NCI-H1436 (cell line): ENCODE measurements around the gene UBA6.
"Not testable (repeated sequence)": the region's sequence is repeated elsewhere in the genome, so short reads cannot be mapped to it uniquely, and the experiment has no call there.

ENCODE experiments used
- DNase-seq: peaks from one replicate; lab custom pipeline; 2025; lab: John Stamatoyannopoulos, UW

Gene UBA6

GRCh38 chr4:67700738-67701516, at the start of gene UBA6:
Gene UBA6 (minus strand): TSS chr4:67701155. CDS start chr4:67701119, 36 bp downstream.
- DNase-seq, result peak; percentile 95

GRCh38 chr4:67750691-67751090, 49.7 kb upstream of the UBA6 start:
- DNase-seq, result no peak

DNA sequence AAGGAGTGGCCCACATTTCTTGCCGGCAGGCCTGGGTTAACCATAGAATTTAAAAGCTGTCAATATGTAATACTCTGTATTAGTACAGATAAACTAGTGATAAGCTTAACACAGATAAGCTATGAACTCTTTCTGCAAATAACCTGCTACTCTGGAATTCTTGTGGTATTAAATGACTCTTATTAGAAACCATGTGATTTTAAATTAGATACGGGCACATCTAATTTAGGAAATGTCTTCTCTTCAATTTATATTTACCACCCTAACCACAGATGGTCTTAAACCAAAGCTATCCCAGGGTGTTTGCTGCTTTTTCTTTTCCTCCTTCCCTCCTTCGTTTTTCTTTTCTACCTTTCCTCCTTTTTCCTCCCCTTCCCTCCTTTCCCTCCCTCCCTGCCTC, 48.3 kb upstream of the UBA6 start:
- no peak for DNase-seq

GRCh38 chr4:67746797-67747495, 46.0 kb upstream of the UBA6 start:
- peak; percentile 5 for DNase-seq

DNA sequence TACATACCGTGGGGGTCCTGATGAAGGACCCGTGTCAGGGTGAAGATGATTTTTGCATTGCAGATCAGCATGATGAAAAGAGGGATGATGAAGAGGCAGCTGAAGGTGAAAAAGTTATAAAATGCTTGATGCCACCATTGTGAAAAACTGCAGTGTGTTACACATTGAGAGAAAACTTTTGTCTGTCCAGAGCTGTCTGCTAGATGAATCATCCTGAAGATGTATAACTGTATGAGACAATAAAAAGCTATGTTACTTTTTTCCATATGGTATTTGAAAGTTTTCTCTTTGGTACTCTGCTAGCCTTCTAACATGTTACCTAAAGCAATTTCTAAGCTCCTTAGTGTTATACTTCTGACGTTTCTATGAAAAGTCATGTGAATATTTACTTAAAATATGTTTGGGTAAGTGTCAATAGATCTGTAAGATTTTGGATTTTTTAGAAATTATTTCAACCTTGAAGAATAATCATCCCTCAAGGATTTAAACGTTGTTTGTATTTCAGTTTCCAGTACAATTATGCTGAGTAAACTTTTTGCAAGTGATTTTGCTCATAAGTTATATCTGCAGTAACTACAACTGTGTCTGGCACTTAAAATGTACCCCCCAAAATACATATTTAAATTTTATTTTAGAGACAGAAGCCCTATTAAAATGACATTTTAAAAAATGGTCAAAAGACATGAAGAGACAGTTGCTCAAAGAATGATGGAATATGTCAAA, 43.8 kb upstream of the UBA6 start:
- DNase-seq, result no peak

DNA sequence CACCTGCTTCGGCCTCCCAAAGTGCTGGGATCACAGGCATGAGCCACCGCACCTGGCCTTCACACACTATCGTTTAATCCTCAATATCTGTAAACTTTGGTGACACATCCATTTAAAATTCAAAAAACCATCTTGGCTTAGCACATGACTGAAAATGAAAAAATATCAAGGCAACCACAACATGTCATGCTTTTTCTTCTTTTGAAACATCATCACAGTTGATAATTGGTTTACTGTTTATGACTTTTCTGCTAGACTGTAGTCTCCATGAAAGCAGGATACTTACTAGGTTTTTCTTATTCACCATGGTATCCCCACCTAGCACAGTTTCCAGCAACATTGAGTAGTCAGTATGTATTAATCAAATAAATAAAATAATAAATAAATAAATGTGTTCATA, 42.2 kb upstream of the UBA6 start:
- no peak for DNase-seq

GRCh38 chr4:67736262-67736661, 35.3 kb upstream of the UBA6 start:
- no peak for DNase-seq

- DNase-seq, result no peak
These were observed 34.4 kb upstream of the UBA6 start for GRCh38 chr4:67735325-67735724.

DNA sequence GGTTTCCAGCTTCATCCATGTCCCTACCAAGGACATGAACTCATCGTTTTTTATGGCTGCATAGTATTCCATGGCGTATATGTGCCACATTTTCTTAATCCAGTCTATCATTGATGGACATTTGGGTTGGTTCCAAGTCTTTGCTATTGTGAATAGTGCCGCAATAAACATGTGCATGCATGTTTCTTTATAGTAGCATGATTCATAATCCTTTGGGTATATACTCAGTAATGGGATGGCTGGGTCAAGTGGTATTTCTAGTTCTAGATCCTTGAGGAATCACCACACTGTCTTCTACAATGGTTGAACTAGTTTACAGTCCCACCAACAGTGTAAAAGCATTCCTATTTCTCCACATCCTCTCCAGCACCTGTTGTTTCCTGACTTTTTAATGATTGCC, 29.6 kb upstream of the UBA6 start:
- DNase-seq, result not testable (repeated sequence)

DNA sequence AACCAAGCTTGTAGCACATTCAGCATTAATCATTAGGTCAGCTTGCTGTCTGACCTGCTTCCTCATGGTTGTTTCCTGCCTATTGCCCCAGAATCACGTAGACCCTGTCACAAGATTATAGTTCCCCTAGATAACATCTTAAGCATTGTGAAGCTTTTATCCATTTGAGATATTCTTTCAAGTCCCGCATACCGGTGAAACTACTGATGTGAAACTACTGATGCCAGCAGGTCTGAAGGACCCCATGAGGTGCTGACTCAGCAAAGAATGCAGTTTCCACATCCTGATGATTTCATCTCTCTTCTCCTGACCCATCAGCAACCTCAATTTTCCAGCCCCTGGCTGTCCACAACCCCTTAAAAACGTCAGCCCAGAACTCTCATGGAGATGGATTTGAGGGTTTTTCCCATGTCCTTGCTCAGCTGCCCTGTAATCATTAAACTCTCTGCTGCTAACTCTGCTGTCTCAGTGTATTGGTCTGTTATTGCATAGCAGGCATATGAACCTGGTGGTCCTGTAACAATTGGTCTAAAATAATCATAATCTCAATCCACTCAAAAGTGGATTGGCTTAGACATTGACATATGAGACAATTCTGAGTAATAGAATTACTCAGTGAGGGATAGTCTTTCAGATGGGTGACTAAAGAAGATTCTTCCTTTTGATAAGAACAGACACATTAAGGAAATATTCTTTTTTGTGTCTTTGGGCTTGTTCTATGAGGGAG, 26.3 kb upstream of the UBA6 start:
- DNase-seq, result no peak

DNA sequence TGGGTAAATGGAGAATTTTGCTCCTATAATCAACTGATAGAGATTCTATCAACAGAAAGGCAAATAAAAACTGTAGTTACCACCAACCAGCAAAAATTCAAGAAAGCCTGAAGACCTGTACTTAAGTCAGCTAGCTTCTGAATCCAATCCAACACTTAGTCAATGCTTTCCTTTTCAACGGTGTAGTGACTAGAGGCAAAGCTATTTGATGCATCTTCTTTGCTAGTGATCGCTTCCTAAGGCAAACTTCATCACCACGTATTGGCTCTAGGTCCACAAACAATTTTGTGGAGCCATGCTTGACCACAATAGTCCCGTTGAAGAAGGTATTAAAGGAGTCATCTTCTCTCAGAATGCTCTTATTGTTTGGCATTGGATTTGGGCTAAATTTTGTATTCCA, 25.0 kb upstream of the UBA6 start:
- no peak for DNase-seq

- DNase-seq, result no peak
These were observed 24.2 kb upstream of the UBA6 start for GRCh38 chr4:67725132-67725531.

- DNase-seq, result no peak
These were observed 23.0 kb upstream of the UBA6 start for GRCh38 chr4:67723949-67724348.

DNA sequence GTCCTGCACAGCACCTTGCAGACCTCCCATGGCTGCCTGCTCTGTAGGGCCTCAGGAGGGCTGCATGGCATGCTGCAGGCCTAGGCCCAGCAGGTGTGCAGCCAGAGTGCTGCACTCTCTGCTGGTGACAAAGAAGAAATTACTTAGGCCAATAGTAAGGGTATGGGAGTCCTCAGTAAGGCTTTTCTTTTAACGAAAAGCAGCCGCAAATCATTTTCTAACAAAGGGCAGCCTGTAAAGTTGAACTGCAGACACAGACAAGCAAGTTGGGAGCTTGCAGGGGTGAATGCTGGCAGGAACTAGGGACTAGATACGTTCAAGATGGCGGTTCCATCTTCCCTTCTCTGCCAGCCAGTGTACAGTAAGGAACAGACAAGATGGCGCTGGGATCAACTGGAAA, 22.4 kb upstream of the UBA6 start:
- no peak for DNase-seq

- no peak for DNase-seq
These were observed 21.0 kb upstream of the UBA6 start for GRCh38 chr4:67721770-67722597.

DNA sequence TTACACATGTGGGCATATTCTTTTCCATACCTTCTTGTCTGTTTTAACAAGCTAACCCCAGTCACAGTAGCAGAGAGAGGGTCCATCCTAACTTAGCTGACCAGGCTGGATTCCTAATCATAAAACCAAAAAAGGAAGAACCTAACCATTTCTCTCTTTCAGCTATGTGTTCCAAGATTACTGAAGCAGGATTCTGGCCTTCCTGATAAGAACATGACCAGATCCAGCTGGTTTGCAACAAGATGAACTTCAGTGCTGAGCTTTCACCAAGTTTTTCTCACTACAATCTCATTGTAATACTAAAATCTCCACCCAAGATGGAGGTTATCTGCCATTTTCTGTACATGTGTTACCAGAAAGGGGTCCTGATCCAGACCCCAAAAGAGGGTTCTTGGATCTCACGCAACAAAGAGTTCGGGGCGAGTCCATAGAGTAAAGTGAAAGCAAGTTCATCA, 20.4 kb upstream of the UBA6 start:
- DNase-seq, result no peak

DNA sequence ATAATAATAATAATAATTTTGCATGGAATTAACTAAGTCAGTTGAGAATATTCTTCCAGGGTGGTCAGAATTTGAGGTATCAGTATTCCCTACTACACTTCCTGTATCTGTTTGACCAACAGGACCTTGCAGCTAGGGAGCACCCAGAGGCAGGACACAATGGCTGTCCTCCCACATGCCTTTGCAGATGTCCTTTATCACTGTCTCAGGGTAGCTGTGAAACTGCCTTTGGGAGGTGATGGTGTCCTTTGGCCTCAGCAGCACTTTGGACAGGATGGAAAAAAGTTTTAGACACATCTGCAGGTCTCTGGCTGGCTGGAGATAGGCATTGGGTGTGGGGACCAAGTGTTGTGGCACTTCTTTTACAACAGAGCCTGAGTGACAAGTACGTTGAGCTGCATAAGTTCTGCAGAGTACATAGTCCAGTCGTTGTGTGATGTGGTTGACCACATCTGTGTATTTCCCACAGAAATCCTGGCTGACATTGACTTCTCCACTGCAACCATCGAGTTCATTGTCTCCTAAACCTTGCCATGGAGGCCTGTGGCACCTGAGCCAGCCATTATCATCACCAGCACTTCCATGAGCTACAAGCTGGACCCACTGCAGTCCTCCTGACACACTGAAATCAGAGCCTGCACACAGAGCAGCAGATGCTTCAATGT, 19.1 kb upstream of the UBA6 start:
- no peak for DNase-seq

DNA sequence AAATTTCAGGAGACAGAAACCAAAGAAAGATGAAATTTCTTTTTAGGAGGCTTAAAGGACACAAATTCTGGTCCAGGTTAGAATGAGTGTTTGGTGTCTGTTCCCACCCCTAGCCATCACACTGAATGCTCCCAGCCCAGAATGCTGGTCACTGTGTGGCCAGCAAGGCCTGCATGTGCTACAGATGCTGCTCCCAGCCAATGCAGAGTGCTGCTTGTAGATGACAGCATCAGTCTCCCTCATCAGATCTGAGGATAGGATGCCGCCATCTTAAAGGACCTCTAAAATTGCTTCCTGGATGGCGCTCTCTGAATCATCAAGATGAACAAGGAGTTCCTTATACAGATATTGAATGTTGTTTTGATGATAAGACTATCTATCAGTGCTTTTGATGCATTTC, 17.9 kb upstream of the UBA6 start:
- DNase-seq, result no peak

- DNase-seq, result no peak
These were observed 16.6 kb upstream of the UBA6 start for GRCh38 chr4:67717586-67717985.

DNA sequence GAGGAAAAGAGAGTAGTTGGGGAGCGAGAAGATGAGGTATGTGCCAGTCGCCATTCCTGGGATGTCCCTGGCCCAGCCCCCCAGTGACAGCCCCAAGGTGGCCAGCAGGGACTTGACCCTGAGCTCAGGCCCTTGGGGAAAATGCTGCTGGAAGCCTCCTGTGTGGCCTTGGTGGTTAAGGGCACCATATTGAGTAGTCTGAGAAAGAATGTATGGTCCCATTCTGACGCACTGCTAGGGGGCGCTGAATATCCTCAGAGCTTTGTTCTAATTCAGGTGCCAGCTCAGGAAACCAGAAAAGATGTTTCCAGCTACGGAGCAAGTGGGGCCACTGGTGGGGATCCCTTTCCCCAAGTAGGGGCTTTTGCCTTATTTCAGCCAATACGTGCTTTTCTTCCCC, 14.0 kb upstream of the UBA6 start:
- DNase-seq, result no peak

DNA sequence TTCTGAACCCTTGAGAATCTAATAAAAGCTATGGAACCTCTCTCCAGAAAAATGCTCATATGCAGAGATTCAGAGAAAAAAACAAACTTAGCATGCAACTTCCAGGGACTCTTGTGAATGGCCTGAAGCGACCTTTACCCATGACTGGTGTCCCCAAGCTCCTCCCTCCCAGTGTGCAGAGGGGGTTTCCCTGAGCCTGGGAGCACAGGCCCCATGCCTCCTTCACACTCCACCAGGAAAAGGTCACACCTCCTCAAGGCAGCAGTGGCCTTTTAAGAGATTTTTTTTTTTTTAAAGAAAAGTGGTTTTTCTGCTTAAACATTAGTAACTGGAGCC, 13.3 kb upstream of the UBA6 start:
- DNase-seq, result no peak
